ENCODE results near the gene KLHL5. TPM values are rescaled to one million over a fixed set of nuclear protein-coding genes. Genes with fewer than 3 reads are reported as not detected.

The KLHL5 gene
- total RNA-seq, 2 experiments from 2014 or later = 34.4 to 59.8 TPM

- POLR2A ChIA-PET = interaction anchor here (0.5 to 2.8 kb wide), 2 partner anchors 13 to 671 kb away, joined by 3 to 11 read pairs; no protein-coding TSS in a partner anchor
- intact Hi-C loops (cut with micrococcal nuclease; ENCODE audit: unreplicated experiment) = no loop called here
These were observed 23.9 kb downstream of the KLHL5 start for GRCh38 chr4:39085891-39086290.

GRCh38 chr4:39096847-39097246 lies 34.8 kb downstream of the KLHL5 start:
- Histone ChIP-seq H3K36me3 (ENCODE audit: insufficient read depth, low read length) (peaks cover 12% of the 10 kb centered on the region; the same call in 1 of the 2 replicates), H3K79me2 (ENCODE audit: insufficient read depth, low read depth, low read length) (no peaks in the 10 kb centered on the region), H3K4me3 (ENCODE audit: low read depth, low read length, poor library complexity, severe bottlenecking) (no peak overlapping the region), H3K4me1 (ENCODE audit: insufficient read depth, low read length, poor library complexity, severe bottlenecking) (no peaks in the 10 kb centered on the region), H3K9me3 (ENCODE audit: low read length) (no peaks in the 10 kb centered on the region), H3K27ac (ENCODE audit: low read depth, low read length, poor library complexity, severe bottlenecking) (no peak overlapping the region), H3K9me2 (ENCODE audit: insufficient read depth, low read length) (no peaks in the 10 kb centered on the region), H3K4me2 (ENCODE audit: low read length) (no peak overlapping the region), H2AFZ (ENCODE audit: low read length) (no peak overlapping the region), H4K20me1 (ENCODE audit: insufficient read depth, low read length) (no peaks in the 10 kb centered on the region)
- TSS peak; percentile 31 for BruUV-seq (replicated peaks)
- TF ChIP-seq EZH2phosphoT487 (IDR thresholded peaks at IDR 0.05; ENCODE audit: borderline replicate concordance, low read depth, low read length) = no peak
- no peak for TF ChIP-seq CTCF (conservative IDR thresholded peaks at IDR 0.05; ENCODE audit: low read length)
- intact Hi-C loops (cut with micrococcal nuclease; ENCODE audit: unreplicated experiment) = no loop called here
- POLR2A ChIA-PET = interaction anchor here (3.8 kb wide), 1 partner anchor 11 kb away, joined by 12 read pairs; no protein-coding TSS in a partner anchor
- no peak for DNase-seq (ENCODE audit: low spot score)
- CTCF ChIA-PET (ENCODE audit: unreplicated experiment) = no interaction called here

More at GRCh38 chr4:39085891-39086290, 23.9 kb downstream of the KLHL5 start:
- Histone ChIP-seq H3K36me3 (ENCODE audit: insufficient read depth, low read length) (peaks cover 32% of the 10 kb centered on the region; the same call in 1 of the 2 replicates), H3K27ac (ENCODE audit: low read depth, low read length, poor library complexity, severe bottlenecking) (no peak overlapping the region), H3K79me2 (ENCODE audit: insufficient read depth, low read depth, low read length) (no peaks in the 10 kb centered on the region), H3K4me3 (ENCODE audit: low read depth, low read length, poor library complexity, severe bottlenecking) (no peak overlapping the region), H3K9me2 (ENCODE audit: insufficient read depth, low read length) (no peaks in the 10 kb centered on the region), H3K4me1 (ENCODE audit: insufficient read depth, low read length, poor library complexity, severe bottlenecking) (no peaks in the 10 kb centered on the region), H3K9me3 (ENCODE audit: low read length) (no peaks in the 10 kb centered on the region), H2AFZ (ENCODE audit: low read length) (no peak overlapping the region), H3K4me2 (ENCODE audit: low read length) (no peak overlapping the region), H4K20me1 (ENCODE audit: insufficient read depth, low read length) (no peaks in the 10 kb centered on the region)
- TF ChIP-seq EZH2phosphoT487 (IDR thresholded peaks at IDR 0.05; ENCODE audit: borderline replicate concordance, low read depth, low read length) (no peak), CTCF (conservative IDR thresholded peaks at IDR 0.05; ENCODE audit: low read length) (no peak)
- BruUV-seq (replicated peaks) = no TSS peak
- CTCF ChIA-PET (ENCODE audit: unreplicated experiment) = no interaction called here
- DNase-seq (ENCODE audit: low spot score) = no peak

GRCh38 chr4:39097290-39097689 lies 35.3 kb downstream of the KLHL5 start:
- CTCF ChIA-PET (ENCODE audit: unreplicated experiment) = no interaction called here
- Histone ChIP-seq H3K9me3 (ENCODE audit: low read length) (no peaks in the 10 kb centered on the region), H3K4me1 (ENCODE audit: insufficient read depth, low read length, poor library complexity, severe bottlenecking) (no peaks in the 10 kb centered on the region), H3K79me2 (ENCODE audit: insufficient read depth, low read depth, low read length) (no peaks in the 10 kb centered on the region), H3K27ac (ENCODE audit: low read depth, low read length, poor library complexity, severe bottlenecking) (no peak overlapping the region), H2AFZ (ENCODE audit: low read length) (no peak overlapping the region), H3K9me2 (ENCODE audit: insufficient read depth, low read length) (no peaks in the 10 kb centered on the region), H3K36me3 (ENCODE audit: insufficient read depth, low read length) (peaks cover 12% of the 10 kb centered on the region; the same call in 1 of the 2 replicates), H4K20me1 (ENCODE audit: insufficient read depth, low read length) (no peaks in the 10 kb centered on the region), H3K4me3 (ENCODE audit: low read depth, low read length, poor library complexity, severe bottlenecking) (no peak overlapping the region), H3K4me2 (ENCODE audit: low read length) (no peak overlapping the region)
- no TSS peak for BruUV-seq (replicated peaks)
- POLR2A ChIA-PET = interaction anchor here (0.9 to 3.8 kb wide), 2 partner anchors 11 to 80 kb away, joined by 5 to 12 read pairs; no protein-coding TSS in a partner anchor
- TF ChIP-seq CTCF (conservative IDR thresholded peaks at IDR 0.05; ENCODE audit: low read length) (no peak), EZH2phosphoT487 (IDR thresholded peaks at IDR 0.05; ENCODE audit: borderline replicate concordance, low read depth, low read length) (no peak)
- no peak for DNase-seq (ENCODE audit: low spot score)
- intact Hi-C loops (cut with micrococcal nuclease; ENCODE audit: unreplicated experiment) = no loop called here

Measured in OCI-LY7 (cell line).